Retina (tissue), 1 donor: ENCODE measurements around the gene BCAM.
"Not testable (repeated sequence)": the region's sequence is repeated elsewhere in the genome, so short reads cannot be mapped to it uniquely, and the experiment has no call there.

Experiments
- DNase-seq: peaks from one replicate; pipeline ENCODE4 v3.0.0-alpha.2; 2016

Gene BCAM, protein sequence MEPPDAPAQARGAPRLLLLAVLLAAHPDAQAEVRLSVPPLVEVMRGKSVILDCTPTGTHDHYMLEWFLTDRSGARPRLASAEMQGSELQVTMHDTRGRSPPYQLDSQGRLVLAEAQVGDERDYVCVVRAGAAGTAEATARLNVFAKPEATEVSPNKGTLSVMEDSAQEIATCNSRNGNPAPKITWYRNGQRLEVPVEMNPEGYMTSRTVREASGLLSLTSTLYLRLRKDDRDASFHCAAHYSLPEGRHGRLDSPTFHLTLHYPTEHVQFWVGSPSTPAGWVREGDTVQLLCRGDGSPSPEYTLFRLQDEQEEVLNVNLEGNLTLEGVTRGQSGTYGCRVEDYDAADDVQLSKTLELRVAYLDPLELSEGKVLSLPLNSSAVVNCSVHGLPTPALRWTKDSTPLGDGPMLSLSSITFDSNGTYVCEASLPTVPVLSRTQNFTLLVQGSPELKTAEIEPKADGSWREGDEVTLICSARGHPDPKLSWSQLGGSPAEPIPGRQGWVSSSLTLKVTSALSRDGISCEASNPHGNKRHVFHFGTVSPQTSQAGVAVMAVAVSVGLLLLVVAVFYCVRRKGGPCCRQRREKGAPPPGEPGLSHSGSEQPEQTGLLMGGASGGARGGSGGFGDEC

DNA sequence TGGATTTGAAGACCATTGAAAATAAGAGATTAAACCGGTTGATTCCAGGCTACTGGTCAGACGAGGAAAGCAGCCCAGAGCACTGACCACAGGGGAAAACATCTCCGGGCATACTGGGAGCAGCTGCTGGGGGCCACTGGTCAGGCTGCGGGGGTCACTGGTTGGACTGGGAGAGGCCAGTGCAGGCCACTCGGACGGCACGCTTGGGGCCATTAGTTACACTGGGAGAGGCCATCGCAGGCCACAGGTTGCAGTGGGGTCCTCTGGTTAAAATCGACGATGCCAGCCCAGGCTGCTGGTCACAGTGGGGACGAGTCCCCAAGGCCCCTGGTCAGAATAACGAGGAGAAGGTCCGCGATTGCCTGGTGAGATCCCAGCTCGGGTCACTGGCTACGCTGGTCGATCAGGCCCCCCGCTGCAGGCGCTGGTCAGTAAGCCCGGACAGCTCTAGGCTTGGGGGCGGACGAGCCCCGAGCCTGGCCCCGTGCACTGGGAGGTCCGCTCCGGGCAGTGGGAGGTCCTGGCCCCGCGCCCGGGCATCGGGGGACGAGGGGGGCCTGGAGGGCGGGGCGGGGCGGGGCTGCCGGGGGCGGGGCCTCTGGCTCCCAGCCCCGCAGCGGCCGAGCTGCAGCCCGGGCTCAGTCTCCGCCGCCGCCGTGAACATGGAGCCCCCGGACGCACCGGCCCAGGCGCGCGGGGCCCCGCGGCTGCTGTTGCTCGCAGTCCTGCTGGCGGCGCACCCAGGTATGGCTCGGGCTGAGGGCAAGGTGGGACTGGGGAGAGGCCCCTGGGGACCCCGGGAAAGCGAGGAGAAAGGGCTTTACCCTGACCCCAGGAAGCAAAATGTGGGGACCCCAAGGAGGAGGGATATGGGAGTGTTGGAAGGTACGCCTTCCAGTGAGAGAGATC is at the start of gene BCAM:
TSS of gene BCAM (plus strand) at position 641 of the 909 bp plus-strand sequence. CDS start at position 663, 22 bp downstream.
- peak; percentile 74 for DNase-seq

DNA sequence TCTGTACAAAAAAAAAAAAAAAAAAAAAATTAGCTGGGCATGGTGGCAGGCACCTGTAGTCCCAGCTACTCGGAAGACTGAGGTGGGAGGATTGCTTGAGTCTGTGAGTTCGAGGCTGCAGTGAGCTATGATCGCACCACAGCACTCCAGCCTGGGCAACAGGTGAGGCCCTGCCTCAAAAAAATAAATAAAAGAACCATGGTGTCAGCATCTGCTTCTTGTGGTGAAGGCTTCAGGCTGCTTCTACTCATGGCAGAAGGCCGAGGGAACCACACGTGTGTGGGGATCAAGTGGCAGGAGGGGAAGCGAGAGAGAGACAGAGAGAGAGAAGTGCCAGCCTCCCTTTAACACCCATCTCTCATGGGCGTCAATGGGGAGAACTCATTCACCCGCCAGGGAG is 46.9 kb upstream of the BCAM start:
- DNase-seq = no peak

DNA sequence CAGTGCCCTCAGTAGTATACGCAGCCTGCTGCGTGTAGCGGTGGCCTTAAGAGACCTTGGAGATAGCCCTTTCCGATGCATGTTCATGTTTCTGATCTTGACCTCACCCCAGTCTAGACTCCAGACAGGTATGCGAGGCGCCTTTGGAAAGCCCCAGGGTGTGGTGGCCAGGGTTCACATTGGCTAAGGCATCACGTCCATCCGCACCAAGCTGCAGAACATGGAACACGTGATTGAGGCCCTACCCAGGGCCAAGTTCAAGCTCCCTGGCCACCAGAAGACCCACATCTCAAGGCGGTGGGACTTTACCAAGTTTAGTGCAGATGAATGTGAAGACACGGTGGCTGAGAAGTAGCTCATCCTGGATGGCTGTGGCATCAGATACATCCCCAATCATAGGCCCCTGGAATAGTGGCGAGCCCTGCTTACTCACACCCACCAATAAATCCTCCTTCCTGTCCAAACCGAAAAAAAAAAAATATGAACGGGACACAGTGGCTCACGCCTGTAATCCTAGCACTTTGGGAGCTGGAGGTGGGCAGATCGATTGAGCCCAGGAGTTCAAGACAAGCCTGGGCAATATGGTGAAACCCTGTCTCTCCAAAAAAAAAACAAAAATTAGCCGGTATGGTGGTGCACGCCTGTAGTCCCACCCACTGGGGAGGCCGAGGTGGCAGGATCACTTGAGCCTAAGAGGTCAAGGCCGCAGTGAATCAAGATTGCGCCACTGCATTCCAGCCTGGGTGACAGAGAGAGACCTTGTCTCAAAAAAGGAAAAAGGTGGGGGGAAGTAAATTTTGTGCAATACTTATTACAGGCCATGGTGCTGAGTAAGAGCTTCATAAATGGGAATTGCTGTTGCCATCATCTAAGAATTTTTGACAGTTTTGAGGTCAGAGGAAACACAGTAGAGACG is 43.6 kb upstream of the BCAM start:
- no peak for DNase-seq

DNA sequence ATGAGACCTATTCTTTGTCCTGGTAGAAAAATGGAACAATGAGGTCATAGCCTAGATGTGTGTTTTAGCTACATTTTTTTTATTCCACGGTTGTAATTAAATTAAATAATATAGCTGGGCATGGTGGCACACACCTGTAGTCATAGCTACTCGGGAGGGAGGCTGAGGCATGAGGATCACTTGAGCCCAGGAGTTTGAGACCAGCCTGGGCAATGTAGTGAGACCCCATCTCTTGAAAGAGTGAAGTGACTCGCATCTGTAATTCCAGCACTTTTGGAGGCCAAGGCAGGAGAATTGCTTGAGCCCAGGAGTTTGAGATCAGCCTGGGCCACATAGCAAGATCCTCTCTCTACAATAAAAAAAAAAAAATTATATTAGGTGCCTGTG is 43.0 kb upstream of the BCAM start:
- no peak for DNase-seq

DNA sequence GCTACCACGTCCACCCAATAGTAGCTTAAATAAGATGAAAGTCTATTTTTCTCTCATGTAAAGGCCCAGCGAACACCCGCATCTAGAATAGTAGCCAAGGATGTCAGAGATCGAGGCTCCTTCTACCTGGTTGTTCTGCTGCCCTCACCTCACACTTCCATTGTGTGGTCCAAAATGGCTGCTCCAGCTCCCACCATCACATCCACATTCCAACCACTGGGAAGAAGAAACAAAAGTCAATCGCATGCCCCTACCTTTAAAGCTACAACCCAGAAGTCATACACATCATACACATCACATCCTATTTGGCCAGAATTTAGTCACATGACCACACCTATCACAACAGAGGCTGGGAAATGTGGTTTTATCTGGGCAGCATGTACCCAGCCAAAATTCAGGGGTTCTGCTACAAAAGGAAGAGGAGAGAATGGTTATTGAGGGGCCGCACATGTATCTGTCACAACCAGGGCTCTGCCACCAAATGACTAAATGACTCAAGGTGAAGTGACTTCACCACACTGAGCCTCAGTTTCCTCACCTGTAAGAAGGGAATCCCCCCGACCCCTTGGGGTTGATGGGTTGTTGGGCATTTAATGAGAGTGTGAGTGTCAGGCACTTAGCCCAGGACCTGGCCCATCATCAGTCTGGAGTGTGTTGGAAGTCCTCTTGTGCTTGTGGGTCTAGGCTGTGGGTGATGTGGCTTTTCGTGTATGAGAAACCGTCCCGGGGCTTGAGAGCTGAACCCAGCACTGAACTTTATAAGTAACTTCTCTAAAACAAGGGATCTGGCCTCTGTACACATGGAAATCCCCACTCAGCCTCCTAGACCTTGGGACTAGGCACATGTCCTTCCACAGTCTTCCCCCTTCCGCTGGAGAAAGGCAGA is 41.4 kb upstream of the BCAM start:
- no peak for DNase-seq

DNA sequence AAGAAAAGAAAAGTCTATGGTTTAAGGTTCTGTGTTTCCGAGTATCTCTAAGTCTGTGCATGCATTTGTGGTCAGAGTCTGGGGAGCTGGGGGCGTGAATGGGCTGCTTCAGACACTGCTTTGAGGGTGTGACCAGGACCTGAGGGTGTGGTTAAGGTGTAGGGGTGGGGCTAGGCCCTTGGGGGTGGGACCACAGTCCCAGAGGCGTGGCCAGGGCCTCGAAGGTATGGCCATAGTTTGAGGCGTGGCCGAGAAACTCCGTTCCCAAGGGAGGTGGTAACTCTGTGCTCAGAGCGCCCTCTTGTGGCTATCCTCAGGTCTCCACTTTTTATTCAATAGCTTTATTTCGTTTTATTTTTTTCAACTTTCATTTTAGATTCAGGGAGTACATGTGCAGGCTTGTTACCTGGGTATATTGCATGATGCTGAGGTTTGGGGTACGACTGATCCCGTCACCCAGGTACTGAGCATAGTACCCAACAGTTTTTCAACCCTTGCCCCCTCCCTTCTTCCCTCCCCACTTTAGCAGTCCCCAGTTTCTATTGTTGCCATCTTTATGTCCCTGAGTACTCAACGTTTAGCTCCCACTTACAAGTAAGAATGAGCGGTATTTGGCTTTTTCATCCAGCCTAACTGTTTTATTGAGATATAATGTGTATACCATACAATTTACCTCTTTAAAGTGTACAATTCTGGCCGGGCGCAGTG is 38.2 kb upstream of the BCAM start:
- DNase-seq = peak; percentile 57

DNA sequence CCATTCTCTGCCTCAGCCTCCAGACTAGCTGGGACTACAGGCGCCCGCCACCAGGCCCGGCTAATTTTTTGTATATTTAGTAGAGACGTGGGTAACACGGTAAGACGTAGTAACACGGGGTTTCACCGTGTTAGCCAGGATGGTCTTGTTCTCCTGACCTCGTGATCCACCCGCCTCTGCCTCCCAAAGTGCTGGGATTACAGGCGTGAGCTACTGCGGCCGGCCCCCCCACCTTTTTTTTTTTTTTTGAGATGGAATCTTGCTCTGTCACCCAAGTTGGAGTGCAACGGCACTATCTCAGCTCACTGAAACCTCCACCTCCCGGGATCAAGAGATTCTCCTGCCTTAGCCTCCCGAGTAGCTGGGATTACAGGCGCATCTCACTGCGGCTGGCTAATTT is 36.8 kb upstream of the BCAM start:
- DNase-seq = not testable (repeated sequence)

DNA sequence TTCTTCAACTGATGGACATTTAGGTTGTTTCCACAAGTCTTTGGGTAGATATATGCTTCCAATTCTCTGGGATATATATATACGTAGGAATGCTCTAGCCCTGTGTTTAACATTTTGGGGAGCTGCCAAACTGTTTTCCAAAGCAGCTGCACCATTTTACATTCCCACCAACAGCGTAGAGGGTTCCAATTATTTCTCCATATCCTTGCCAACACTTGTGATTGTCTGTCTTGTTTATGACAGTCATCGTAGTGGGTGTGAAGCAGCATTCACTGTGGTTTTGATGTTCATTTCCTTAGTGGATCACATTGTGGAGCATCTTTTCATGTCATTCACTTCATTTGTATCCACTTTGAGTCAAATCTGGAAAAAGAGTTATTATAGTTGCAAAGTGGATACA is 35.9 kb upstream of the BCAM start:
- DNase-seq = no peak

DNA sequence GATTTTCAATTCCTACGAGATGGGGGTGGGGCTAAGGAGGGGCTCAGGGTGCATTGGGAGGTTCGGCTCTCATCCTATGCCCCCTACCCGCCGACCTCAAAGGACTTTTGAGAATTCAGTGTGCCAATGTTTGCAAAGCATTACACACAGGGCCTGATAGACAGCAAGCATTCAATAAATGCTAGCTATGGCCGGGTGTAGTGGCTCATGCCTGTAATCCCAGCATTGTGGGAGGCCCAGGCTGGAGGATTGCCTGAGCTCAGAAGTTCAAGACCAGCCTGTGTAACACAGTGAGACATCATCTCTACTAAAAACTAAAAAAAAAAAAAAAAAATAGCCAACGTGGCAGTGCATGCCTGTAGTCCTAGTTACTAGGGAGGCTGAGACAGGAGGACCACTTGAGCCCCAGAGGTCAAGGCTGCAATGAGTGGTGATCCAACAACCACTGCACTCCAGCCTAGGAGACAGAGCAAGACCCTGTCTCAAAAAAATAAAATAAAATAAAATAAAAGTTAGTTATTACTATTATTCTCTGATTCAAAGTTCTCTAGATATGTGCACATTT is 33.1 kb upstream of the BCAM start:
- no peak for DNase-seq

DNA sequence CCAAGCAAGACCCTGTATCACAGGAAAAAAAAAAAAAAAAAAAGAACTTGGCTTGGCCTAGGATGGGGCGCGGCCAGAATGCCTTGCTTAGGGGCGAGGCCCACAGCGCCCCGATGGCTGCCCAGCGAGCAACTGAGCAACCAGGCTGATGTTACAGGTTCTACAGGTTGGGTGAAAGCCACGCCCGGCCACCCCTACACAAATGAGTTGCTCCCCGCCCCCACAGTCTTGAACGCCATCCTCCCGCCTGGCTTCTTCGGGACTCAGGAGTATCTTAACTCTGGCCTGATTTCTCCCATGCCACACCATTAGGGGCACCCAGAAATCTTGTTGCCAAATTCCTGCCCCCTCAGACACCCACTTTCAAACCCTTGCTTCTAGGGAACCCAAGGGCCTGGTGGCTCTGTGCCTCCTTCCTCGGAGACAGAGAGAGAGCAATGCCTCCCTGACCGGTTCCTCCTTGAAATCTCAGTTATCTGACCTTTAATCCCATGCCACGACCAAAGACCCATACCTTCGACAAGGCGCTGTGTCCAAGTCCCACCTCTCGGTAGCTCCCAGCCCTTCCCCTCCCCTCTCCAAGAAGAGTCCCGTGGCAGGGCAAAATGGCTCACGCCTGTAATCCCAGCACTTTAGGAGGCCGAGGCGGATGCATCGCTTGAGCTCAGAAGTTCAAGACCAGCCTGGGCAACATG is 32.4 kb upstream of the BCAM start:
- DNase-seq = no peak

DNA sequence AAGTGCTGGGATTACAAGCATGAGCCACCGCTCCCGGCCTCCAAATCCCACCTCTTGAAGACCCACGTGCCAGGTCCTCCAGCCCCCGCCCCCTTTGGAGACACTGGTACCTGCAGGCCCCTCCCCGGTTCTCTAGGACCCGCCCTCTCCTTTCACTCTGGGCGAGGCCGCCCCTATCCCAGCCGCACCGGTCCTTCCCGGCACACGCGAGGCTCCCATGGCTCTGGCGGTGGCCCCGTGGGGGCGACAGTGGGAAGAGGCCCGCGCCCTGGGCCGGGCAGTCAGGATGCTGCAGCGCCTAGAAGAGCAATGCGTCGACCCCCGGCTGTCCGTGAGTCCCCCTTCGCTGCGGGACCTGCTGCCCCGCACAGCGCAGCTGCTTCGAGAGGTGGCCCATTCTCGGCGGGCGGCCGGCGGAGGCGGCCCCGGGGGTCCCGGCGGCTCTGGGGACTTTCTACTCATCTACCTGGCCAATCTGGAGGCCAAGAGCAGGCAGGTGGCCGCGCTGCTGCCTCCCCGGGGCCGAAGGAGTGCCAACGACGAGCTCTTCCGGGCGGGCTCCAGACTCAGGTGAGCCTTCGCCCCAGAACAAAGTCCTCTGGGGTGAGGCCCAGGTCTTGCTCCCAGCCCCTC is 31.1 kb upstream of the BCAM start, which contains the start of gene CBLC:
TSS of gene CBLC (plus strand) at position 176 of the 633 bp plus-strand sequence. CDS start at position 218, 42 bp downstream.
- peak; percentile 28 for DNase-seq

DNA sequence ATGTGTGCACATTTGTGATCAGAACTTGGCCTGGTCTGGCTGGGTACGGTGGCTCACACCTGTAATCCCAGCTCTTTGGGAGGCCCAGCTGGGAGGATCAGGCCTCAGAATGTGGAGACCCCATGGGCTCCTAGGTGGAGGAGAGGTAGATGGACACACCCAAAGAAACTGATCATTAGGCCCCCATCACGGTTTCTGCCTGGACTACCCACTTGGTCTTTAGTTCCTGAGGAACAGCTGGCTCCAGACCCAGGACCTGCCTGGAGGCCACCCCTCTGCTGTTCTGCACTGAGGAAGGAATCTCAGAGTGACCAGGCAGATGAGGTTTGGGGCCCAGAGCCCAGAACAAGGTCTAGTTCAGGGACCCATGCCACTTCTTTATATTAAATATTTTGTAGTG is 29.8 kb upstream of the BCAM start:
- no peak for DNase-seq

DNA sequence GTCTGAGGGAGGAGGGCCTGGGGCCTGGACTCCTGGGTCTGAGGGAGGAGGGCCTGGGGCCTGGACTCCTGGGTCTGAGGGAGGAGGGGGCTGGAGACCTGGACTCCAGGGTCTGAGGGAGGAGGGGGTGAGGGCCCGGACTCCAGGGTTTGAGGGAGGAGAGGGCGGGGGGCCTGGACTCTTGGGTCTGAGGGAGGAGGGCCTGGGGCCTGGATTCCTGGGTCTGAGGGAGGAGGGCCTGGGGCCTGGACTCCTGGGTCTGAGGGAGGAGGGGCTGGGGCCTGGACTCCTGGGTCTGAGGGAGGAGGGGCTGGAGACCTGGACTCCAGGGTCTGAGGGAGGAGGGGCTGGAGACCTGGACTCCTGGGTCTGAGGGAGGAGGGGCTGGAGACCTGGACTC is 27.2 kb upstream of the BCAM start:
- not testable (repeated sequence) for DNase-seq

DNA sequence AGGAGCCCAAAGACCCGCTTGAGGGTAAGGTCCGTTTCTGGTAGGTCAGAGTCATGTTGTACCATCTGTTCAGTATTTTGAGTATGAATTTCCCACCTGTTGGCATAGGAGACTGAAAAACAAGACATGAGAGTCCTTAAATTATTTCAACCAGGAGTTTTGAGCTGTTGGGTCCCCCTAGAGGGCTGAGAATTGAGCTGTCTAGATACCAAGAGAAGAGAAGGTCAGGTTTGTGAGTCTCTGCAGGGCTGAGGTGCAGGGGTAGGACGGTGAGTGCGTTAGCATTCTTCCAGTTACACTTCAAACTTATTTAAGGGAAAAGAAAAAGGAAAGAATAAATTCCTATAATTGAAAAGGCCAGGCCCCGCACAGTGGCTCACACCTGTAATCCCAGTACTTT is 26.2 kb upstream of the BCAM start:
- no peak for DNase-seq

DNA sequence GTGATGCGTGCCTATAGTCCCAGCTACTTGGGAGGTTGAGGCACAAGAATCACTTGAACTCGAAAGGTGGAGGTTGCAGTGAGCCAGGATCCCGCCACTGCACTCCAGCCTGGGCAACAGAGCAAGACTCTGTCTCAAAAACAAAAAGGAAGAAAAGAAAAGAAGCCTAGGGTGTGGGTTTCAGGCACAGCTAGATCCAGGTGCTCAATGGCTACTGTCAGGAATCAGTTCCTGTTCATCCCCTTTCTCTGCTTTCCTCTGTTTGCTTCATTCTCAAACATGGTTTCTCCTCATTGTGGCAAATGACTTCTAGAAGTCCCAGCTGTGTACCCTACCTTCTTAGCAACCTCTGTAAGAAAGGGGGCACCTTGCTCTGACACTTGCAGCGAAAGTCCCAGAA is 25.4 kb upstream of the BCAM start:
- DNase-seq = no peak

DNA sequence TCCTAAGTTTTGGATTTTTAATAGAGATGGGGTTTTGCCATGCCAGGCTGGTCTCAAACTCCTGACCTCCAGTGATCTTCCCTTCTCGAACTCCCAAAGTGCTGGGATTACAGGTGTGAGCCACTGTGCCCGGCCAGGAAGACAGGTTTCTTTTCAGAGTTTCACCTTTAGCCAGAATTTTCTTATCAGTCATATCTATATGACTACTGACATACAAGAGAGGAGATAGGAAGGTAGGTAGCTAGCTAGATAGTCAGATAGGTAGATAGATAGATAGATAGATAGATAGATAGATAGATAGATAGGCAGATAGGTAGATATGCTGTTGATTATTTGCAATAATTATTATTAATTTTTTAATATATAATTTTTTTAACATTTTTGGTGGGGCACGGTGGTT is 23.6 kb upstream of the BCAM start:
- DNase-seq = no peak

DNA sequence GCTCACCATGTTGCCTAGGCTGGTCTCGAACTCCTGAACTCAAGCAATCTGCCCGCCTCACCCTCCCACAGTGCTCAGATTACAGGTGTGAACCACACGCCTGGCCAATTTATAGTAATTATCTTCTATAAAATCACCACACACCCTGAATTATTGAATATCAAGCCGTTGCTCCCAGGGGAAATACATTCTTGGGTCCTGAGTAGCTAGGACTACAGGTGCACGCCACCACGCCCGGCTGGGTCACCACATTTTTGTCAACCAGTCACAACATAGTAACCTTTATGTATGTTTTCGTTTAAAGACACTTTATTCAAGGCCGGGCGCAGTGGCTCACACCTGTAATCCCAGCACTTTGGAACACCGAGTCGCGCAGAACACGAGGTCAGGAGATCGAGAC is 22.9 kb upstream of the BCAM start:
- DNase-seq = no peak

DNA sequence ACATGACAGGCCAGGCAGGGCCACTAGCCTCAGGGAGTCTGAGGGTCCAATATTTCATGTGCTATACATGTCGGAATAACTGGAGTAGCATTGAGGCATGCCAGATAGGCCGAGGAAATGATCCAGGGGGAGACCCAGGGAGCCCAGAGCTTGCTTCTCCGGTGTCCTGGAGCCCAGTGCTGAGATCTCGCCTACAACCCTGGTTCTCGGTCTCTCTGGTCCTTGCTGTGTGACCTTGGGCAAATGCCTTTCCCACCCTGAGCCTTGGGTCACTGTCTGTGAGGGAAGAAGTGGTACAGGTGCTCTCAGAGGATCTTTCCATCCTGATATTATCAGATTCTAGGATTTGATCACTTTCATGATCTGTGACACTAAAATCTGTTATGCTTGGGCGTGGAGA is 19.9 kb upstream of the BCAM start:
- no peak for DNase-seq

DNA sequence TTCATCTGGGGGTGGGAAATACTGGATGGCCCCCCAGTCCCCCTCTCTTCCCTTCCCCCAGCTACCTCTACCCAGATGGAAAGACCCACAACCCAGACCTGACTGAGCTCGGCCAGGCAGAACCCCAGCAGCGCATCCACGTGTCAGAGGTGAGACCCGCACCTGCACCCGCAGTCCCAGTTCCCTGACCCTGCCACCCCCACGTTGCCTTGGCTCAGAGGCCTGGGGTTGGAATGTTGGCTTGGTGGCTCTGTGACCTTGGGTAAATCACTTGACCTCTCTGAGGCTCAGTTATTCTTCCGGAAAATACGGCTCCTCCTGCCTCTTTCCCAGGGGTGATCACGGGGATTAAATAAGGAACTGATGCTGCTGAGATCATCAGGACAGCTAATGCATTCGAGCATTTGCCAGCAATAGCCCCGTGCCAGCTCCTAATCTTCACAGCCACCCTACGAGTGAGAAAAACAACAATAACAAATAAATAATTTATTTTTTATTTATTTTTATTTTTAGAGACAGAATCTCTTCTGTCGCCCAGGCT is 18.9 kb upstream of the BCAM start:
- no peak for DNase-seq
